ENCODE data around the gene RNF169.

DNA sequence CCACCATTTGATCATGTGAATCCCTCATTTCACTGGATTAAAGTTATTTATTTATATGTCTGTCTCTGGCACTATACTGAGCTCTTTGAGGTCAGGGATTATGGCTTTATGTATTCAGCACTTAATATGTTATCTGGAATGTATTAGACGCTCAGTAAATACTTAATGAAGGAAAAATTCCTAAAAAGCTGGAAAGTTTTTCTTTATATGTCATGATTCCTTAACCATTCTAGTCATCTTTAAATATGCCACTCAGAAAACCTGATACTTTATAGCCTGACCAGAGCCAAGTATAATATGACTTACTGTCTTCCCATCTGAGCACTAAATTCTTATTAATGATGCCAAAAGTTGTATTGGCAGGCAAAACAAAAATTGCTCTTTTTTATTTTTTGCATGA is 27.1 kb downstream of the RNF169 start:
- TF ChIP-seq EZH2 (IDR thresholded peaks at IDR 0.05) (no peak), POLR2AphosphoS5 (IDR thresholded peaks at IDR 0.05; ENCODE audit: borderline replicate concordance, low read depth, low read length) (no peak)

Data from SK-N-MC (cell line).